Epithelial cell of proximal tubule (primary cell): ENCODE measurements around the gene FST. TPM values are rescaled to one million over a fixed set of nuclear protein-coding genes. Genes with fewer than 3 reads are reported as not detected.

Experiments used
- DNase-seq: peaks from one replicate; pipeline ENCODE4 v3.0.0-alpha.2; 2011; ENCODE audit warnings: low read depth
- H3K4me3 ChIP-seq: 2 replicates; pipeline ENCODE4 v1.5.1; 2011; ENCODE audit warnings: low read depth, mild to moderate bottlenecking, low read length
- total RNA-seq: library from RNA; depleted of rRNA; stranded (reverse); fragments of >200 nt; gene quantifications from 2 replicates; pipeline ENCODE4 v1.2.3, GENCODE V29; 2015
- TF ChIP-seq, protein P1 (sequence below): conservative IDR thresholded peaks from 2 replicates; pipeline ENCODE4 v1.5.1; 2012; ENCODE audit warnings: low read depth, mild to moderate bottlenecking, low read length

The FST gene
- total RNA-seq, 1 donor from 2014 or later, result 0.40 TPM

DNA sequence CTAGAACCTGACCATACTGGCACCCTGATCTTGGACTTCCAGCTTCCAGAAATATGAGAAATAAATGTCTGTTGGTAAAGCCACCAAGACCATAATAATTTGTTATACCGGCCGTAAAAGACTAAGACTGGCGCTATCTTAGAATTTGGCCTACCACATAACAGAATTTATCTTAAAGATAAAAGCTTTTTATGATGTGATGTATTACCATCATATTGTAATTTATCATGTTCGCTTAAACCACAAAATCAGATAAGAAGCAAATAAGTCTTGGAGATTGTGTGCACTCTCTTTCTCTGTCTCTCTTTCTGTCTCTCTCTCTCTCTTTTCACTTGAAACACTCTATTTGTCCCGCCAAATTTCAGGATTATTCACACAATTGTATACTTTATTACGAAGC lies 35.6 kb downstream of the FST start:
- DNase-seq, result no peak
- TF ChIP-seq, protein P1, sequence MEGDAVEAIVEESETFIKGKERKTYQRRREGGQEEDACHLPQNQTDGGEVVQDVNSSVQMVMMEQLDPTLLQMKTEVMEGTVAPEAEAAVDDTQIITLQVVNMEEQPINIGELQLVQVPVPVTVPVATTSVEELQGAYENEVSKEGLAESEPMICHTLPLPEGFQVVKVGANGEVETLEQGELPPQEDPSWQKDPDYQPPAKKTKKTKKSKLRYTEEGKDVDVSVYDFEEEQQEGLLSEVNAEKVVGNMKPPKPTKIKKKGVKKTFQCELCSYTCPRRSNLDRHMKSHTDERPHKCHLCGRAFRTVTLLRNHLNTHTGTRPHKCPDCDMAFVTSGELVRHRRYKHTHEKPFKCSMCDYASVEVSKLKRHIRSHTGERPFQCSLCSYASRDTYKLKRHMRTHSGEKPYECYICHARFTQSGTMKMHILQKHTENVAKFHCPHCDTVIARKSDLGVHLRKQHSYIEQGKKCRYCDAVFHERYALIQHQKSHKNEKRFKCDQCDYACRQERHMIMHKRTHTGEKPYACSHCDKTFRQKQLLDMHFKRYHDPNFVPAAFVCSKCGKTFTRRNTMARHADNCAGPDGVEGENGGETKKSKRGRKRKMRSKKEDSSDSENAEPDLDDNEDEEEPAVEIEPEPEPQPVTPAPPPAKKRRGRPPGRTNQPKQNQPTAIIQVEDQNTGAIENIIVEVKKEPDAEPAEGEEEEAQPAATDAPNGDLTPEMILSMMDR, result no peak
- H3K4me3 ChIP-seq, result no peak overlapping the region

DNA sequence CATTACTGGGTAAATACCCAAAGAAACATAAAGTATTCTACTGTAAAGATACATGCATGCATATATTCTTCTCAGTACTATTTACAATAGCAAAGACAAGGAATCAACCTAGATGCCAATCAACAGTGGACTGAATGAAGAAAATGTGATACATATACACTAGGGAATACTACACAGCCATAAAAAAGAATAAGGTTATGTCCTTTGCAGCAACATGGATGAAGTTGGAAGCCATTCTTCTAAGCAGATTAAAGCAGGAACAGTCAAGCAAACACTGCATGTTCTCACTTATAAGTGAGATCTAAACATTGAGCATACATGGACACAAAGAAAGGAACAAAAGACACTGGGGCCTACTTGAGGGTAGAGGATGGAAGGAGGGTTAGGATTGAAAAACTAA lies 40.4 kb downstream of the FST start:
- DNase-seq, result no peak
- no peak overlapping the region for H3K4me3 ChIP-seq
- TF ChIP-seq, protein P1, result no peak

Other genes starting within 250 kb of the FST start
- gene NDUFS4, start 80.0 kb downstream of the FST start, total RNA-seq, result 113 and 129 TPM in 2 replicates